Measurements from ENCODE around the gene PCID2.

Gene PCID2

DNA sequence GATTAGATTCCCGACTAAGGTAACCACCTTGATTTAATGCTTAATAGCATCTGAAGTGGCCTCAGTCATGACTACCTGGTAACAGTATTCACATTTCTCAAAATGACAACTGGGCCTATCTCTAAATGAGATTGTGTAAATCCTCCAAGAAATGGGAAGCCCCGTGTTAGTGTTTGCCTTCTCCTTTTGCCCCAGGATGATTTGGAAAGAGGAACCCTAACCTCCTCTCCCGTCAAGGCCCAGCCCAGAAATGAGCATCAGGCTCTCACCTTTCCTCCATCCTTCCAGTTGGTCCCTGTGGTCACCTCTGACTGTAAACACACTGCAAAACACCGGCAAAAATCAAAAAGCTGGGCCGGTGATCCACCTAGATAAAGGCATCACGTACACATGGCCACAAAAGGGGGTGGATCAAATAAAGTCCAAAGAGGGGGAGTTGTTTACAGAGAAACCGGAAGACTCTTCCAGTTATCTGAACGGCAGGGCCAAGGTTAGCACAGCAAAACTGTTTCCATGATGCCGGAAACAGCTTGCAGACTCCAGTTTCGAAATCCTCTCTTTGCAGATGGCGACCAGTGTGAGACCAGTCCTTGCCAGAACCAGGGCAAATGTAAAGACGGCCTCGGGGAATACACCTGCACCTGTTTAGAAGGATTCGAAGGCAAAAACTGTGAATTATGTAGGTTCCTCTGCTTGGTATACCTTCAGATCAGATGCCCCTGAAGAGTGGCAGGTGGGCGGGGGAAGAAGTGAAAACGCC lies 69.5 kb downstream of the PCID2 start:
- no peaks in the 10 kb centered on the region for H3K4me1 ChIP-seq (ENCODE audit: control insufficient read depth, insufficient read depth, low read length)
- no peaks in the 10 kb centered on the region for H3K27me3 ChIP-seq (ENCODE audit: control insufficient read depth, insufficient read depth, low read length)
- no peaks in the 10 kb centered on the region for H3K9me3 ChIP-seq (ENCODE audit: control insufficient read depth, insufficient read depth, low read depth, low read length)
- no peak overlapping the region for H3K27ac ChIP-seq (ENCODE audit: low read depth, low read length)
- H3K36me3 ChIP-seq (ENCODE audit: control insufficient read depth, insufficient read depth, low read length): no peaks in the 10 kb centered on the region
- H3K4me3 ChIP-seq (ENCODE audit: low read depth, low read length): no peak overlapping the region
- no peak overlapping the region for H3K9ac ChIP-seq (ENCODE audit: low read length)

DNA sequence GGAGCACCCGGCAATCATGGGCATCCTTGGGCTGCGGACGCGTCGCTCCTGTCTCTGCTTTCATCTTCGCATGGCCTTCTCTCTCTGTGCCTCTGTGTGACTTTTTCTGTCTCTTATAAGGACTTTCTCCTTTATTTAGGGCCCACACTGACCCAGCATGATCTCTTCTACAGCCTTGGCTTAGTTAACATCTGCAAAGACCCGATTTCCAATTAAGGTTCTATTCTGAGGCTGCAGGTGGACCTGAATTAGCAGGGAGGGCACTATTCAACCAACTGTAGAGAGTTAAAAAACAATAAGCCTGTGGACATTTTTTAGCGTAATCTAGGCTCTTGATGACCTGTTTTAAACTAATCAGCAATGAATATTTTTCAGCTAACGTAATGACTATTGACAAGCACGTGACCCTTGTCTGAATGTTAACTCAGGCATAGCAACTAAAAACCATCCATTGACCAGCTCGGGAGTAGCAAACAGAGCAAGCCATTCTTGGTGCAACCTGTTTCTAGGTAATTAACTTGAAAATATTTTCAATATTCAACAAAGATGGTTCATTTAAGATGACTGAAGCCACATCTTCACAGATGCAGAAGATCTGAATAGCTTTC lies 70.7 kb downstream of the PCID2 start:
- no peak overlapping the region for H3K4me3 ChIP-seq (ENCODE audit: low read depth, low read length)
- H3K36me3 ChIP-seq (ENCODE audit: control insufficient read depth, insufficient read depth, low read length): no peaks in the 10 kb centered on the region
- no peaks in the 10 kb centered on the region for H3K9me3 ChIP-seq (ENCODE audit: control insufficient read depth, insufficient read depth, low read depth, low read length)
- H3K9ac ChIP-seq (ENCODE audit: low read length): no peak overlapping the region
- H3K27ac ChIP-seq (ENCODE audit: low read depth, low read length): no peak overlapping the region
- no peaks in the 10 kb centered on the region for H3K27me3 ChIP-seq (ENCODE audit: control insufficient read depth, insufficient read depth, low read length)
- no peaks in the 10 kb centered on the region for H3K4me1 ChIP-seq (ENCODE audit: control insufficient read depth, insufficient read depth, low read length)

DNA sequence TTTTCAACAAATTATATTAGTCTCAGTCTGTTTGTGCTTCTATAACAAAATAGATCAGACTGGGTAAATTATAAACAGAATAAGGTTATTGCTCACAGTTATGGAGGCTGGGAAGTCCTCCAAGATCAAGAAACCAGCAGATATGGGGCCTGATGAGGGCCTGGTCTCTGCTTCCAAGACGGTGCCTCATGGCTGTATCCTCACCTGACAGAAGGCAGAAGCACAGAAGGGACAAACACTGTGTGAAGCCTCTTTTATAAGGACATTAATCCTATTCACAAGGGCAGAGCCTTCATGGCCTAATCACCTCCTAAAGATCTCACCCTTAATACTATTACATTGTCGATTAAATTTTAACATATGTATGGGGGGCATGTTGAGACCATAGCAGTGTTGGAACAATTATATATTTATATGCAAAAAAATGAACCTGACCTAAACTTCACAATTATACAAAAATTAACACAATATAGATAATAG lies 73.1 kb downstream of the PCID2 start:
- Histone ChIP-seq H3K36me3 (ENCODE audit: control insufficient read depth, insufficient read depth, low read length) (no peaks in the 10 kb centered on the region), H3K4me1 (ENCODE audit: control insufficient read depth, insufficient read depth, low read length) (no peaks in the 10 kb centered on the region), H3K9me3 (ENCODE audit: control insufficient read depth, insufficient read depth, low read depth, low read length) (no peaks in the 10 kb centered on the region), H3K27me3 (ENCODE audit: control insufficient read depth, insufficient read depth, low read length) (peaks cover 6% of the 10 kb centered on the region; the same call in 1 of the 2 replicates), H3K9ac (ENCODE audit: low read length) (no peak overlapping the region), H3K4me3 (ENCODE audit: low read depth, low read length) (no peak overlapping the region), H3K27ac (ENCODE audit: low read depth, low read length) (no peak overlapping the region)

DNA sequence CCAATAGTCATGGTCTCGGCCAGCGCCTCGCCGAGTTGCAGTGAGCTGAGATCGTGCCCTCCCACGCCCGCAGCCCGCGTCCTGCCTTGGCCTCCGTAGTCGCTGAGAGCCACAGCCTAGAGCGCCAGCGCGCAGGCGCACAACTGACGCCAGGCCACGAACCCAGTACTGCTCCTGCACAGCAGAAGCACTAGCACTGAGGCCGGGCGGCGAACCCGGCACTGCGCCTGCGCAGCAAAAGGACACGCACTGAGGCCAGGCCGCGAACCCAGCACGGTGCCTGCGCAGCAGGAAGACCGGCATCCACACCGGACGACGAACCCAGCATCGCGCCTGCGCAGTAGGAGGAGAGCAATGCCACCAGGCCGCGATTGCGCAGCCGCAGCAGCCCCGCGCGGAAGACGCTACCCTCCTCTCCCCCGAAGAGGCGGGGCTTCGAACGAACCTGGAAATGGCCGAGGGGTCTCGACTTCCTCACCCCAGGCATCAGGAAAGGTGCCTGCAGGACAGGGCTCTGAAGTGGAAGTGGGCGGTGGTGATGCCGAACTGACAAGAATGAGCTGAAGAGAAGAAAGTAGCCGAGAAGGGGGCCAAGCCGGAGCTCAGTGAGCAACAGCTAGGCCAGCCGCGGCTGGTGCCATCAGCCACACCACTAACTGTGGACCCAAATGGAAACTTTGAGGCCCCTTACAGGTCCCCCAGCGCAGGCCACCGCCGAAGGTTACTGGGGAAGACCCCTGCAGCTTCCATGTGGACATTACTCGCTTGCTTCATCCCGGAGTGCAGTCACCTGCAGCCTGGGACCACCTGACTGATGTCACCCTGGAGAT lies 78.3 kb downstream of the PCID2 start:
- Histone ChIP-seq H3K36me3 (ENCODE audit: control insufficient read depth, insufficient read depth, low read length) (no peaks in the 10 kb centered on the region), H3K27ac (ENCODE audit: low read depth, low read length) (no peak overlapping the region), H3K27me3 (ENCODE audit: control insufficient read depth, insufficient read depth, low read length) (peaks cover 6% of the 10 kb centered on the region; the same call in 1 of the 2 replicates), H3K9me3 (ENCODE audit: control insufficient read depth, insufficient read depth, low read depth, low read length) (no peaks in the 10 kb centered on the region), H3K4me1 (ENCODE audit: control insufficient read depth, insufficient read depth, low read length) (no peaks in the 10 kb centered on the region), H3K9ac (ENCODE audit: low read length) (no peak overlapping the region), H3K4me3 (ENCODE audit: low read depth, low read length) (no peak overlapping the region)

DNA sequence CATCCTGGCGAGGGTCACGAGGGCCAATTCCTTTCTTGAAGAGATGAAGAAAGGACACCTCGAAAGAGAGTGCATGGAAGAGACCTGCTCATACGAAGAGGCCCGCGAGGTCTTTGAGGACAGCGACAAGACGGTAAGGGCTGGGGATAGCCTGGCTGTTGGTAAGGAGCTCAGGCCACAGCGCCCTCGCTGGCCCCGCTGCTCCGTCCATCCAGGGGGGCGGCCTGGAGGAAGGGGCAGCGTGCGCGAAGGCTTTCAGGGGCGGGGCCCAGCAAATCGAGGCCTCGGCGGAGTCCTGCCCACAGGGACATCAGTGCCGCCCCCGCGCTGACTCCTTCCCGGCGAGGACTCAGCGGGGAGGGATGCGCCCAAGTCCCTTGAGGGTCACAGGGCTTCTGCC lies 79.0 kb downstream of the PCID2 start:
- Histone ChIP-seq H3K27me3 (ENCODE audit: control insufficient read depth, insufficient read depth, low read length) (peaks cover 6% of the 10 kb centered on the region; the same call in 1 of the 2 replicates), H3K27ac (ENCODE audit: low read depth, low read length) (no peak overlapping the region), H3K4me1 (ENCODE audit: control insufficient read depth, insufficient read depth, low read length) (no peaks in the 10 kb centered on the region), H3K36me3 (ENCODE audit: control insufficient read depth, insufficient read depth, low read length) (no peaks in the 10 kb centered on the region), H3K9me3 (ENCODE audit: control insufficient read depth, insufficient read depth, low read depth, low read length) (no peaks in the 10 kb centered on the region), H3K9ac (ENCODE audit: low read length) (no peak overlapping the region), H3K4me3 (ENCODE audit: low read depth, low read length) (no peak overlapping the region)
